ENCODE results near the gene FKBP8.
"Not testable (repeated sequence)": the region's sequence is repeated elsewhere in the genome, so short reads cannot be mapped to it uniquely, and the experiment has no call there.

FKBP8 gene

DNA sequence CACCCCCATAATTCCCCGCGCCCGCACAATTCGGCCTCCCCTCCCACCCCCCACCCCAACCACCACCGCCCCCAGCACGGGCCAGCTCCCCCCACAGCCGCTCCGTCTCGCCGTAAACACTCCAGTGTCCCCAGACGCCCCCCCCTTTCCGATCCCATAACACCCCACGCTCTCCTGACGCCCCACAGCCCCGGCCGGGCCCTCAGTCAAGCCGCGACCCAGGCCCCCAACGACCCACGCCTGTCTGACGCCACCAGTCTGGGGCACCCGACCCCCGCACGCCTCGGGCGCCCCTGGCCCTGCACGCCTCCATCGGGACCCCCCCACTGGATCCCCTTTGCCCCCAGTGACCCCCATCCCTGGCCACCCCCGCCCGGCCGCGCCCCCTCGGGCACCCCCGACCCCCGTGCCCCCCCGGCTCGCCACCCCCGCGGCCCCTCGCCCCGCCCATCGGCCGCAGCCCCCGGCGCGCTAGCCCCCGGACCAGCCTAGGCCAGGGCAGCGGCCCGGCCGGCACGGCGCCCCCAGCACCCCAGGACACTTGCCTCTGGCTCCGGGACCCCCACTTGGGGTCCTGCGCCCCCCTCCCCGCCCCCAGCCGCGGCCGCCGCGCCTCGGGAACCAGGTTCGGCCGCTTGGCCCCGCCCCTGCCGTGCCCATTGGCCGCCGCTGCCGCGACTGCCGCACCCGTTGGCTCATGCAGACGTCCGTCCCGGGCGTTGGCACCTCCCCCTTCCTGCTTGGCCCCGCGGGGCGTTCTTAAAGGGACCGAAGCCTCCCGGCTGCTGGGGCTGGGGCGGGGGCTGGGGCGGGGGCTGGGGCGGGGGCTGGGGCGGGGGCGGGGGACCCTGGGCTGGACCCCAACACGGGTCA, at the start of gene FKBP8:
FKBP8 (minus strand) TSS at position 633 of the 873 bp plus-strand sequence. CDS start 1,603 bp downstream, outside the sequence.
- peak; percentile 60 for DNase-seq (ENCODE audit: low read depth, low spot score)

DNA sequence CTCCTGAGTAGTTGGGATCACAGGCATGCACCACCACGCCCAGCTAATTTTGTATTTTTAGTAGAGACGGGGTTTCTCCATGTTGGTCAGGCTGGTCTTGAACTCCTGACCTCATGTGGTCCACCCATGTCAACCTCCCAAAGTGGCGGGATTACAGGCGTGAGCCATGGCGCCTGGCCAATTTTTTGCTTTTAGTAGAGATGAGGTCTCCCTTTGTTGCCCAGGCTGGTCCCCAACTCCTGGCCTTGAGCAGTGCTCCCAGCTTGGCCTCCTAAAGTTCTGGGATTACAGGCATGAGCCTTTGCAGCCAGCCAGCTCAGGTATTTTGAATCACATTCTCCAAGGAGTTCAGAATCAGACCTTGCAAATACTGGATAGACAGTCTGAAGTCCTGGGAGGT, 49.4 kb upstream of the FKBP8 start:
- not testable (repeated sequence) for DNase-seq (ENCODE audit: low read depth, low spot score)

DNA sequence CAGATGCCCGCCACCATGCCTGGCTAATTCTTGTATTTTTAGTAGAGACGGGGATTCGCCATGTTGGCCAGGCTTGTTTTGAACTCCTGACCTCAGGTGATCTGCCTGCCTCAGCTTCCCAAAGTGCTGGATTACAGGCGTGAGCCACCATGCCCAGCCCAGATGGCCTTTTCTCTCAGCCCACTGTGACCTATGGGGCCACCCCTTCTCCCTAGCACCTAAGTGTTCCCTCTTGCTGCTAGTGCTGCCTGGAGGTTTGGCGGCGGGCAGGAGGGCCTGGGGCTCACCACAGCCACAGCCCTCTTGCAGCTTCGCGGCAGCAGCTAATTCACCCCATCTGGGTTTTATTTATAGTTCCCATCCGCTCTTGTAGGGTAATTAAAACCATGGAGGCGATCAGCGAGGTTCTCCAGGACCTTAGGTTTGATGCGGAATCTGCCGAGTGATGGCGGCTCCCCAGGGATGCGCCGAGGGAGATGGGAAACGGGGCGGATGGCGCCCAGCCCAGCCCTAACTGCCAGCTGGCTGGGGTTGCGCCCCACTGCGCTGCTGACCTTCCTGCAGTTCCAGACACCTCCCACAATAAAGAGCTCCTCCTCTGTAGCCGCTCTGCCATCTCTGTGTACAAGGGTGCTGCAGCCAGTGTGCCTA, 48.5 kb upstream of the FKBP8 start:
- peak; percentile 54 for DNase-seq (ENCODE audit: low read depth, low spot score)

GRCh38 chr19:18590273-18591272, 47.2 kb upstream of the FKBP8 start:
- no peak for DNase-seq (ENCODE audit: low read depth, low spot score)

DNA sequence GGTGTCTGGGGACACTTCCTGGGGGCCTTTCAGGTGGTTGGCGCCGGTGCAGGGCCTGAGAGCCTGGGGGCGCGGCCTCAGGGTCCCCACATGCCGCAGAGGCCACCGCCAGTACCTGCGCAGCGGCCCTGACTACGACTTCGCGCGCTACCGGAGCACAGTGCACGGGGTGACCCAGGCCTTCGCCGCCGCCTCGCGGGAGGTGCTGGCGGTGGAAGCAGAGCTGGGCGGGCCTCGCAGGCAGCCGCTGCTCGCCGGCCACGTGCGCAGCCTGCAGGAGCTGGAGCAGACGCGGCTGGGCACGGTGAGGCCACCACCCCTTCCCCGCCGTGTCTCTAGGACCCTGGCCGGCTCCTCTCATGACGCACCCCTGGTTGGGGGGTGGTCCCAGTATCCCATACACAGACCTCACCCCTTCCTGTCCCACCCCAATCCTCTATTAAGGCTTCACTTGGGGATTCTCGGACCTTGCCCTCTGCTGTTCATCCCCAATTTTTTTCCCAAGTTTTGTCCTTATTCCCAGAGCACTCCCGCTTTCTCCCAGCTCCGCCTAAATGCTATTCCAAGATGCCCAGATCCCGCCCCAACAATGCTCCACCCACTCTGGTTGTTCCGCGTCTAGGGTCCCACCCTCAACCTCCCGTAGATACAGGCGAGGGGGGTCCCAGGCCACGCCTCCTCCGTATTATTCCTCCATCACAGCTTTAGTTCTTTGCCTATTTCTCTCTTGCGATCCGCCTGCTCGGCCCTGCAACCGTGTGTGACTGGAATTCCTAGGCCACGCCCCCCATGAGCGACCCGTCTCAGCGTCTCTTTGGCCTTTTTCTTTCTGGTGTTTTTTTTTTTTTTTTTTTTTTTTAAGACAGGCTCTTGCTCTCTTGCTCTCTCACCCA, 46.3 kb upstream of the FKBP8 start:
- DNase-seq (ENCODE audit: low read depth, low spot score): no peak

GRCh38 chr19:18588611-18589379, 45.4 kb upstream of the FKBP8 start, which contains the start of gene REX1BD:
REX1BD (plus strand) TSS chr19:18588798; CDS start chr19:18588802, 4 bp downstream.
- no peak for DNase-seq (ENCODE audit: low read depth, low spot score)

DNA sequence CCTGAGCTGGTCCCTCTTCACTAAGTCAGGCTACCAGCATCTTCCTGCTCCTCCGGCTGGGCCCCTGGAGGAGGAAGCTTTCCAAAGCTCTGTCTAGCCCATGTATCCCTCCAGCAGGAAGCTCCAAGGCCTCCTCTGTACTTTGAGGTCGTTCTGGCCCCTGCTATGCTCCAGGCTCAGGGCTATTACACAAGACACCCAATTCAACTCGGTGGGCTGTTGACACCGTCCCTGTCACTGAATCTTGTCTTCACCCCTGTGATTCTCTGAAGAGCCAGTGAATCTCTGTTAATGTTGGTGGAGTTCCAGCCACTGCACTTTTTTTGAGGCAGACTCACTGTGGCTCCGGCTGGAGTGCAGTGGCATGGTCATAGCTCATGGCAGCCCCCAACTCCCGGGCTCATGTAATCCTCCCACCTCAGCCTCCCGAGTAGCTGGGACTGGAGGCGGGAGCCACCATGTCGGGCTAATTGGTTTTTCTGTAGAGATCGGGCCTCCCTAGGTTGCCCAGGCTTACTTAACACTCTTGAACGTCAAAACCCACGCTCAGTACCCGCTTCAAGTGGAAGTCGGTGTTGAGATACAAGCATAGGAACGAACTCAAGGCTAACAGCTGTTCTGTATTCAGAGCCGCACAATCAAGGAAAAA, 44.7 kb upstream of the FKBP8 start:
- DNase-seq (ENCODE audit: low read depth, low spot score): no peak

- no peak for DNase-seq (ENCODE audit: low read depth, low spot score)
Observed at GRCh38 chr19:18587561-18587960, 44.2 kb upstream of the FKBP8 start.

DNA sequence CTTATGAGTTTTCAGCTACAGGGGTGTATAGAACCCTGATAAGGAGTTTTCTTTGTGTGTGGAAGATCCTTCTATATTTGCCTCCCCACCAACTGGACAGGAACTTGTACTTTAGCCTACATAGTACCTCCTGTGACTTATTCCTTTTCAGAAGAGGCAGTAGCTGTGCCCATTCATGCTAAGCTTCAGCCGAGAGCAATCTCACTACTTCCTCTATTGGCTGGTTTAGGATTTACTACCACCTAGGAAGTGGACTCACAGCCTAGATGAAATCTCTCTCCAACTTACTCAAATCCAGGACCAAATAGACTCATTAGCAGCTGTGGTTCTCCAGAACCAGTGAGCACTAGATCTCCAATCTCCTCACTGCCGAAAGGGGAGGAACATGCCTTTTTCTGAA, 42.9 kb upstream of the FKBP8 start:
- no peak for DNase-seq (ENCODE audit: low read depth, low spot score)

- no peak for DNase-seq (ENCODE audit: low read depth, low spot score)
Observed at GRCh38 chr19:18580311-18580710, 36.9 kb upstream of the FKBP8 start.

- DNase-seq (ENCODE audit: low read depth, low spot score): no peak
Observed at GRCh38 chr19:18577365-18577914, 34.1 kb upstream of the FKBP8 start.

DNA sequence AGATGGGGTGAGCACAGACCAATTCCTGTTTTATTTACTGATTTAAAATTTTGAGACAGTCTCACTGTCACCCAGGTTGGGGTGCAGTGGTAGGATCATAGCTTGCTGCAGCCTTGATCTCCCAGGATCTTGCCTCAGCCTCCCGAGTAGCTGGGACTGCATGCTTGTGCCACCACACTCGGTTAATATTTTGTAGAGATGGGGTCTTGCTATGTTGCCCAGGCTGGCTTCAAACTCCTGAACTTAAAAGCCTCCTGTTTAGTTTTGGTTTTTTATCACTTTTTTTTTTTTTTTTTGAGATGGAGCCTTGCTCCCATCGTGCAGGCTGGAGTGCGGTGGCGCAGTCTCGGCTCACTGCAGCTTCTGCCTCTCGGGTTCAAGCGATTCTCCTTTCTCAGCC, 33.0 kb upstream of the FKBP8 start:
- DNase-seq (ENCODE audit: low read depth, low spot score): no peak

DNA sequence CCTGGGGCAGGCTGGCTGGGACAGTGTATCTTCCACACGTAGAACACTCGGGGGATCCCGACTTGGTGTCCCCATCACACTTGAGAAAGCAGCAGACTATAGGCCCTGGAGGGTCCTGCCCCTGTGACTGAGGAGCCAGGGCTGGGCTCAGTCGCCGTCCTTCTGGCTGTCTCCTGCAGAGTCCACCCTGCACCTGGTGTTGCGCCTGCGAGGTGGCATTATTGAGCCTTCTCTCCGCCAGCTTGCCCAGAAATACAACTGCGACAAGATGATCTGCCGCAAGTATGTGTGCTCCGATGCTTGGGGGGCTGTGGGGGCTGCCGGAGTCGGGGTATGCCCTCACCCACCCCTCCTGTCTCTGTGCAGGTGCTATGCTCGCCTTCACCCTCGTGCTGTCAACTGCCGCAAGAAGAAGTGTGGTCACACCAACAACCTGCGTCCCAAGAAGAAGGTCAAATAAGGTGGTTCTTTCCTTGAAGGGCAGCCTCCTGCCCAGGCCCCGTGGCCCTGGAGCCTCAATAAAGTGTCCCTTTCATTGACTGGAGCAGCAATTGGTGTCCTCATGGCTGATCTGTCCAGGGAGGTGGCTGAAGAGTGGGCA, 31.4 kb upstream of the FKBP8 start:
- no peak for DNase-seq (ENCODE audit: low read depth, low spot score)

DNA sequence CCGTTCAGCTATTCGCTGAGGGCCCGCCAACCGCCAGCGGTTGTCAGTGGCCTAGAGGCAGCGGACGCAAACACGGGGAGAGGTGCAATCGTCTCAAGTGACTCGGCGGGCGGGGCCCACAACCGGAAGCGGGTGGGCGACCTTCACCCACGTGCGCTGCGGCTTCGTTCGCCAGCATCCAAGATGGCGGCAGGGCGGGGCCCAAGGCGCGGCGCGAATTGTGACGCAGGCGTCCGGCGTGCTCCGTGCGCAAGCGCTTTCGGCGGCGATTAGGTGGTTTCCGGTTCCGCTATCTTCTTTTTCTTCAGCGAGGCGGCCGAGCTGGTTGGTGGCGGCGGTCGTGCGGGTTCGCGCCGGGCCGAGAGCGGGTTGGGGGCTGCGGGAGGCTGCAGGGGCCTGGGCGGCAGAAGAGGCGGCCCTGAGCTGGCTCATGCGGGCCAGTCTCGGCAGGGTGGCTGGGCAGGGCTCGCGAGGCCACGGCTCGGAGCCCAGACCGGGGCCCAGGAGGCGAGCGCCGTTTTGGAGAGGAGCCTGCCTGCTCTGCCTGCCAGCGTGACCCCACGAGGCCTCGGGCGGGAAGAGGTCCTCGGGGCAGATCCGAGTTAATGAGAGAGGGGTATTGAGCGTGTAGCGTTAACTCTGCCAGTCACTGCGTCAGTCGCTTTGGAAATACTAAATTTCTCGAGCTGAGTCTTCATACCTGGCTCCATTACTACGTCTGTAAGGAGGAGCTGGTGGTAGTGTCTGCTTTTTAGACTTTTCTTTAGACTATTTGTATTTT, 28.4 kb upstream of the FKBP8 start, which contains the start of gene UBA52:
UBA52 (plus strand) TSS at position 294 of the 781 bp plus-strand sequence. CDS start 1,444 bp downstream, outside the sequence.
- DNase-seq (ENCODE audit: low read depth, low spot score): peak; percentile 93

- DNase-seq (ENCODE audit: low read depth, low spot score): no peak
Observed at GRCh38 chr19:18568367-18568766, 25.0 kb upstream of the FKBP8 start.

- DNase-seq (ENCODE audit: low read depth, low spot score): no peak
Observed at GRCh38 chr19:18566953-18567352, 23.6 kb upstream of the FKBP8 start.

GRCh38 chr19:18562086-18562485, 18.7 kb upstream of the FKBP8 start:
- no peak for DNase-seq (ENCODE audit: low read depth, low spot score)

- no peak for DNase-seq (ENCODE audit: low read depth, low spot score)
Observed at GRCh38 chr19:18559685-18560084, 16.3 kb upstream of the FKBP8 start.
